Measurements from ENCODE around the gene VSIG10L2. TPM values are rescaled to one million over a fixed set of nuclear protein-coding genes. Genes with fewer than 3 reads are reported as not detected.

VSIG10L2 gene
- total RNA-seq, 2 experiments from 2014 or later: not detected

DNA sequence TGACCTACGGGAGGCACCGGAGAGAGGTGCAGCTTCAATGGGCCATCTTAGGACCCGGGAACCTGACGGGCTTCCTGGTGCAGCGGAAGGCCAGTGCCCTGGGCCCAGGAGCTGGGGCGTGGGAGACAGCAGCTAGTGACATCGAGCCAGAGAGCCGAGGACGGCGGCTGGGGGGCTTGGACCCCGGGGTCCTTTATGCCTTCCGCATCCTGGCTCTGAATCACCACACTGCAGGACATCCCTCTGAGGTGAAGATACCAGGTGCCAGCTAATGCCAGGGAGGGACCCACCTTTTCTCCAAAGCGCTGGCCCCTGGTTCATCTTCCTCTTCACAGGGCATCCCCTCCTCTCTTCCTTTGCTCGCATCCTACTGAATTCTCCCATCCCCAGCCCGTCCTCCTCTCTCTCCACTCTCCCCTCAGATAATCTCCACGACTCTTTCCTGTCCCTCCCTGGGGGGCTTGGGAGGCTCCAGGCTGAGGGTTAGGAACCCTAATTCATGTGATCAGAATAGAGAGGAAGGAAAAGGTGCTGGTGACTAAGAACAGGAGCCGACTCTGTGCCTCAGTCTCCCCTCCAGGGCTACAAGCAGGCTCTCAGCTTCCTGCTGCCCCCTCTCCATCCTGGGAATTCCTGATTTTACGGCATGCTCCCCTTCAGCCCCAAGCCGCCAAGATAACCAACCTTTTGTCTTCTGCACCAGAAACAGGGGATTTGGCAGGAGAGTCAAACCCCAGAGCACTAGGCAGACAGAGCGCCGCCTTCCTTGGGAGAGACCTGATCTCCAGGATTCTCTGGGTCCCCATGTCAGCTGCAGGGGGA lies 8.5 kb downstream of the VSIG10L2 start:
- ChIA-PET POLR2A (no interaction called here), CTCF (no interaction called here)
- DNase-seq (no peak), ATAC-seq (no peak)
- Mint-ChIP-seq H3K4me3 (no peak overlapping the region), H3K4me1 (ENCODE audit: low read depth) (no peaks in the 10 kb centered on the region), H3K9me3 (no peaks in the 10 kb centered on the region), H3K36me3 (ENCODE audit: low read depth) (no peaks in the 10 kb centered on the region), H3K27me3 (peaks cover 1% of the 10 kb centered on the region), H3K27ac (no peak overlapping the region)
- TF ChIP-seq, protein P1, sequence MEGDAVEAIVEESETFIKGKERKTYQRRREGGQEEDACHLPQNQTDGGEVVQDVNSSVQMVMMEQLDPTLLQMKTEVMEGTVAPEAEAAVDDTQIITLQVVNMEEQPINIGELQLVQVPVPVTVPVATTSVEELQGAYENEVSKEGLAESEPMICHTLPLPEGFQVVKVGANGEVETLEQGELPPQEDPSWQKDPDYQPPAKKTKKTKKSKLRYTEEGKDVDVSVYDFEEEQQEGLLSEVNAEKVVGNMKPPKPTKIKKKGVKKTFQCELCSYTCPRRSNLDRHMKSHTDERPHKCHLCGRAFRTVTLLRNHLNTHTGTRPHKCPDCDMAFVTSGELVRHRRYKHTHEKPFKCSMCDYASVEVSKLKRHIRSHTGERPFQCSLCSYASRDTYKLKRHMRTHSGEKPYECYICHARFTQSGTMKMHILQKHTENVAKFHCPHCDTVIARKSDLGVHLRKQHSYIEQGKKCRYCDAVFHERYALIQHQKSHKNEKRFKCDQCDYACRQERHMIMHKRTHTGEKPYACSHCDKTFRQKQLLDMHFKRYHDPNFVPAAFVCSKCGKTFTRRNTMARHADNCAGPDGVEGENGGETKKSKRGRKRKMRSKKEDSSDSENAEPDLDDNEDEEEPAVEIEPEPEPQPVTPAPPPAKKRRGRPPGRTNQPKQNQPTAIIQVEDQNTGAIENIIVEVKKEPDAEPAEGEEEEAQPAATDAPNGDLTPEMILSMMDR (IDR thresholded peaks at IDR 0.05): no peak
- intact Hi-C loops (cut with micrococcal nuclease): no loop called here

DNA sequence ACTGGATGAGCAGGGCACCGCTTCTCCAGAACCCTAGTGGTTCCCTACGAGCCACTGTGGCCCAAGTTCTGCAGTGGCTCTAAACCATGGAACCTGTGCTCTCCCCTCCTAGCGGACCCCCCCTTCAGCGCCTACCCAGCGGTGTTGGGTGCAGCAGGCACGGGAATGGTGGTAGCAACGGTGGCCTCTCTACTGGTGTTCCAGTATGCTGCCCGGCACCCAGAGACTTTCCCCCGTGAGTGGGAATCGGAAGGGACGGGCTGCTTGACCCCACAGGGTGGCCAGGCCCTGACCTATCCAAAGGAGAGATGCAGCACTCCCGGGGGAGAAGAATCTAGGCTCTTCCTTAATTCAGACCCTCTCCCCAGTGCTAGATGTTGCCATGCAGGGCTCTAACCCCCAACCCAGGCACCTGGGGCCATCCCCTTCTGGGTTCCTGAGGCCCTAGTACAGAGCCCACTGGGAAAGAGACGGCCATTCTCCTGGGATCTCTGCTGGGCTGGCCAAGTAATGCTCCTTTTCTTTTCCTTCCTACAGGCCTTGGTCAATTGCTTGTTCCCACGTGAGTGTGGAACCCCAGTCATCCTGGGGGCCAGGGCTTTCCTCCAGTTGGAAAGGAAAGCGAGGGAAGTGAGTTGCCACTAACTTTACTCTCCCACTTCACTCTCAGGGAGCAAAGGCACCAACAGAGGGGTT lies 9.2 kb downstream of the VSIG10L2 start:
- Mint-ChIP-seq H3K36me3 (ENCODE audit: low read depth) (no peaks in the 10 kb centered on the region), H3K27me3 (peaks cover 1% of the 10 kb centered on the region), H3K4me1 (ENCODE audit: low read depth) (no peaks in the 10 kb centered on the region), H3K4me3 (no peak overlapping the region), H3K9me3 (no peaks in the 10 kb centered on the region), H3K27ac (no peak overlapping the region)
- ATAC-seq (no peak), DNase-seq (no peak)
- ChIA-PET POLR2A (no interaction called here), CTCF (no interaction called here)
- intact Hi-C loops (cut with micrococcal nuclease): no loop called here
- TF ChIP-seq, protein P1 (IDR thresholded peaks at IDR 0.05): no peak

DNA sequence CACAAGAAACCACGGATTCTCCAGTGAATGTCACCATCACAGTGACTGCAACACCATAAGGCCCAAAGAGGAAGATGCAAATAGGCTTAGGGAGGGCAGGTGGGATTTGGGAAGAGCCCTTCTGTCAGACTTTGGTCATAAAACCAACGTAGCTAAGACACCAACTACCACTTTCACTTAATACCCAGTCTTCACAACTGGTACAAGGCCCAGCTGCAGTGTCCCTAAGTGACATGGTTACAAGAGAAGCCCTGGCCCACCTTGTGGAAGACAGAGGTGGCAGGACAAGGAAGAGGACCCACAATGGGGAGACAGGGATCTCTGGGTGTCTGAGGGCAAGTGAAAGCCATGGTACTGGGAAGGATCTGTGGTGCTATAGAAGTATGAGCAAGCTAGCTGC lies 10.0 kb downstream of the VSIG10L2 start:
- Mint-ChIP-seq H3K27ac (no peak overlapping the region), H3K4me1 (ENCODE audit: low read depth) (no peaks in the 10 kb centered on the region), H3K36me3 (ENCODE audit: low read depth) (no peaks in the 10 kb centered on the region), H3K9me3 (no peaks in the 10 kb centered on the region), H3K4me3 (no peak overlapping the region), H3K27me3 (peaks cover 1% of the 10 kb centered on the region)
- ATAC-seq (no peak), DNase-seq (no peak)
- intact Hi-C loops (cut with micrococcal nuclease): no loop called here
- TF ChIP-seq, protein P1 (IDR thresholded peaks at IDR 0.05): no peak
- ChIA-PET POLR2A (no interaction called here), CTCF (no interaction called here)

DNA sequence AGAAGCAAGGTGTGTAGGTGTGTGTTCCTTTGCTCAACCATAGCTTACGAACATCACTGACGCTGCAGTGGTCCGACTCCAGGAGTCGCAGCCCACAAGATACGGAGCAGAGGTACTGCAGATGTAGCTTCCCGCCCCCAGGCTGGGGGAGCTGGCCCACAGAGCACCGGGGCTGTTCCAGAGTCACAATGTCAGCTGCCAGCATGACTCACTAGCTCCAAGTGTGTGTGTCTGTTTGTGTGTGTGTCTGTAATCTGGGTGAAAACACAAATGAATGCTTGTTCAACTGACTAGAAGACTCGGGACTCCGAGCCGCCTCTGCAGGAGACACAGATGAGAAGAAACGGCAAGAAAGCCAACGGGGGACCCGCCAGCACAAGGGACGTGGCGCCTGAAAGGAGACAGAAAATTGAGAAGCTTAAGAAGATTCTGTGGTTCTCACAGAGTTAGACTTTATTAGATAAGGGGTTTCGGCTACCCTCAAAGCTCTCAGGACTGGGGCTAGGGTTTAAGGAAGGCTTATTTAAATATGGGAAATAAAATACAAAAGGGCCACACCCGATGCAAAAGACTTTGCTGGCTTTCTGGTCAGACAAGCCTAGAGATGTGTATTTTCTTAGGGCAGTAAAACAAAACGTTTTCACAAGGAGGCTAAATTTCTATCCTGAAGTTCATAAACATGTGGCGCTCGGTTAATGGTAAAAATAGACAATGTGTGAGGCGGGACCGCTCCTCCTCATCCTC lies 10.7 kb downstream of the VSIG10L2 start:
- H3K27me3 Mint-ChIP-seq: no peaks in the 10 kb centered on the region
- H3K4me3 Mint-ChIP-seq: no peak overlapping the region
- no peaks in the 10 kb centered on the region for H3K9me3 Mint-ChIP-seq
- no peak overlapping the region for H3K27ac Mint-ChIP-seq
- ChIA-PET CTCF (no interaction called here), POLR2A (no interaction called here)
- TF ChIP-seq, protein P1 (IDR thresholded peaks at IDR 0.05): no peak
- intact Hi-C loops (cut with micrococcal nuclease): no loop called here
- ATAC-seq: no peak
- DNase-seq: no peak
- no peaks in the 10 kb centered on the region for H3K36me3 Mint-ChIP-seq (ENCODE audit: low read depth)
- H3K4me1 Mint-ChIP-seq (ENCODE audit: low read depth): no peaks in the 10 kb centered on the region
